Hepatocyte (in vitro differentiated cells): ENCODE results near the gene OPN1MW3. TPM values are rescaled to one million over a fixed set of nuclear protein-coding genes. Genes with fewer than 3 reads are reported as not detected.
"Not testable (repeated sequence)": the region's sequence is repeated elsewhere in the genome, so short reads cannot be mapped to it uniquely, and the experiment has no call there.

ENCODE experiments used
- DNase-seq: peaks from one replicate; pipeline ENCODE4 v3.0.0-alpha.2; 2016; ENCODE audit warnings: low spot score
- H2AFZ ChIP-seq: fragments of 200-600 bp; sonication (generic); 2 replicates; pipeline ENCODE4 v1.6.0; 2016; ENCODE audit warnings: antibody characterized with exemption, mild to moderate bottlenecking
- H3K27ac ChIP-seq: fragments of 200-600 bp; sonication (generic); 2 replicates; pipeline ENCODE4 v1.5.1; 2016; ENCODE audit warnings: mild to moderate bottlenecking
- H3K27me3 ChIP-seq: fragments of 200-600 bp; sonication (generic); 2 replicates; pipeline ENCODE4 v1.6.1; 2016
- H3K36me3 ChIP-seq: fragments of 200-600 bp; sonication (generic); replicated peaks from 2 replicates; pipeline ENCODE4 v1.5.1; 2016; ENCODE audit warnings: low read depth; ENCODE audit not compliant: insufficient read depth
- H3K4me1 ChIP-seq: fragments of 200-600 bp; sonication (generic); 2 replicates; pipeline ENCODE4 v1.5.1; 2016; ENCODE audit warnings: mild to moderate bottlenecking, moderate library complexity; ENCODE audit not compliant: insufficient read depth
- H3K4me2 ChIP-seq: fragments of 200-600 bp; sonication (generic); 2 replicates; pipeline ENCODE4 v1.6.0; 2016
- H3K4me3 ChIP-seq: fragments of 200-600 bp; sonication (generic); 2 replicates; pipeline ENCODE4 v1.5.1; 2016; ENCODE audit warnings: mild to moderate bottlenecking
- H3K79me2 ChIP-seq: fragments of 200-600 bp; sonication (generic); 2 replicates; pipeline ENCODE4 v1.6.0; 2017; ENCODE audit warnings: mild to moderate bottlenecking
- H3K9me2 ChIP-seq: fragments of 200-600 bp; sonication (generic); replicated peaks from 2 replicates; pipeline ENCODE4 v1.6.0; 2017; ENCODE audit warnings: mild to moderate bottlenecking; ENCODE audit not compliant: insufficient read depth
- H3K9me3 ChIP-seq: fragments of 200-600 bp; sonication (generic); 2 replicates; pipeline ENCODE4 v1.5.1; 2016; ENCODE audit warnings: low read depth, mild to moderate bottlenecking
- H4K20me1 ChIP-seq: fragments of 200-600 bp; sonication (generic); 2 replicates; pipeline ENCODE4 v1.6.0; 2016; ENCODE audit warnings: mild to moderate bottlenecking; ENCODE audit not compliant: insufficient read depth, poor library complexity, severe bottlenecking
- WGBS: methylation state at CpG from one replicate; pipeline ENCODE4 v1.1.6; 2016; ENCODE audit warnings: low lambda C conversion rate; ENCODE audit errors: missing lambda C conversion rate; 5-methylcytosine and 5-hydroxymethylcytosine counted together
- polyA plus RNA-seq: library from polyadenylated mRNA; unstranded; fragments of >200 nt; fragmentation: Nextera tagmentation; extraction: Ambion mirVana; gene quantifications from 2 replicates; pipeline ENCODE4 v1.2.1, GENCODE V29; 2016
- total RNA-seq: library from RNA; depleted of rRNA; stranded (reverse); fragments of >200 nt; gene quantifications from 2 replicates; pipeline ENCODE4 v1.2.3, GENCODE V29; 2014

Gene OPN1MW3
- total and polyA plus RNA-seq, 2 experiments from 2014 or later, result not detected

- not testable (repeated sequence) for H3K27ac ChIP-seq, H2AFZ ChIP-seq, H3K36me3 ChIP-seq, H4K20me1 ChIP-seq, H3K4me3 ChIP-seq, DNase-seq, H3K9me3 ChIP-seq, H3K9me2 ChIP-seq, H3K79me2 ChIP-seq, H3K4me2 ChIP-seq, H3K27me3 ChIP-seq, H3K4me1 ChIP-seq
- 76% methylated on average over 9 of the region's 11 CpGs for WGBS
These were observed 18.3 kb upstream of the OPN1MW3 start for GRCh38 chrX:154238939-154239559.

- H3K4me3 ChIP-seq, H4K20me1 ChIP-seq, H3K9me2 ChIP-seq, H3K27me3 ChIP-seq, H3K9me3 ChIP-seq, DNase-seq, H3K79me2 ChIP-seq, H3K4me2 ChIP-seq, H3K4me1 ChIP-seq, H3K27ac ChIP-seq, H3K36me3 ChIP-seq, H2AFZ ChIP-seq: not testable (repeated sequence)
- WGBS, result 73% methylated on average over 7 of the region's 8 CpGs
These were observed 17.3 kb upstream of the OPN1MW3 start for GRCh38 chrX:154239982-154240503.

- not testable (repeated sequence) for H3K36me3 ChIP-seq, H3K4me2 ChIP-seq, H2AFZ ChIP-seq, H3K27ac ChIP-seq, H3K4me3 ChIP-seq, H3K9me2 ChIP-seq, H3K79me2 ChIP-seq, H4K20me1 ChIP-seq, H3K27me3 ChIP-seq, H3K9me3 ChIP-seq, H3K4me1 ChIP-seq, DNase-seq
- WGBS, result no CpG with 5 or more reads among the region's 17 CpGs
These were observed 9.9 kb upstream of the OPN1MW3 start for GRCh38 chrX:154247377-154248045.

- not testable (repeated sequence) for H3K79me2 ChIP-seq
- no CpG with 5 or more reads among the region's 10 CpGs for WGBS
These were observed 9.3 kb upstream of the OPN1MW3 start for GRCh38 chrX:154248076-154248475.

GRCh38 chrX:154258711-154259110 lies 1.3 kb downstream of the OPN1MW3 start:
- H3K27ac ChIP-seq, H3K4me1 ChIP-seq, H3K9me3 ChIP-seq, H3K79me2 ChIP-seq, DNase-seq, H3K9me2 ChIP-seq, H3K4me3 ChIP-seq, H2AFZ ChIP-seq, H4K20me1 ChIP-seq, H3K27me3 ChIP-seq, H3K36me3 ChIP-seq, H3K4me2 ChIP-seq: not testable (repeated sequence)
- WGBS, result no CpG with 5 or more reads among the region's 10 CpGs

More at GRCh38 chrX:154248076-154248475, 9.3 kb upstream of the OPN1MW3 start:
- not testable (repeated sequence) for H3K27ac ChIP-seq, H3K9me3 ChIP-seq, H3K27me3 ChIP-seq, H3K4me2 ChIP-seq, H3K4me1 ChIP-seq, H4K20me1 ChIP-seq, H3K9me2 ChIP-seq, H3K4me3 ChIP-seq, DNase-seq, H2AFZ ChIP-seq, H3K36me3 ChIP-seq

- H3K4me2 ChIP-seq, H3K27ac ChIP-seq, H4K20me1 ChIP-seq, H2AFZ ChIP-seq, DNase-seq, H3K27me3 ChIP-seq, H3K9me3 ChIP-seq, H3K4me1 ChIP-seq, H3K9me2 ChIP-seq, H3K36me3 ChIP-seq, H3K4me3 ChIP-seq, H3K79me2 ChIP-seq: not testable (repeated sequence)
- WGBS, result no CpG with 5 or more reads among the region's 6 CpGs
These were observed 5.7 kb downstream of the OPN1MW3 start for GRCh38 chrX:154263072-154263471.

- no CpG with 5 or more reads among the region's 3 CpGs for WGBS
- H2AFZ ChIP-seq, result not testable (repeated sequence)
These were observed 11.9 kb downstream of the OPN1MW3 start for GRCh38 chrX:154269245-154269644.

GRCh38 chrX:154284489-154285338 lies 27.3 kb downstream of the OPN1MW3 start:
- H3K4me3 ChIP-seq, H4K20me1 ChIP-seq, DNase-seq, H3K9me3 ChIP-seq, H2AFZ ChIP-seq, H3K27me3 ChIP-seq, H3K4me2 ChIP-seq, H3K79me2 ChIP-seq, H3K4me1 ChIP-seq, H3K27ac ChIP-seq, H3K9me2 ChIP-seq, H3K36me3 ChIP-seq: not testable (repeated sequence)
- WGBS, result no CpG with 5 or more reads among the region's 23 CpGs

More at GRCh38 chrX:154269245-154269644, 11.9 kb downstream of the OPN1MW3 start:
- not testable (repeated sequence) for H3K36me3 ChIP-seq, H3K4me3 ChIP-seq, H3K9me3 ChIP-seq, H3K27me3 ChIP-seq, H3K27ac ChIP-seq, DNase-seq, H3K4me2 ChIP-seq, H4K20me1 ChIP-seq, H3K79me2 ChIP-seq, H3K9me2 ChIP-seq, H3K4me1 ChIP-seq
